GM19452 (cell line): ENCODE data around the gene CALML4.
"Not testable (repeated sequence)": the region's sequence is repeated elsewhere in the genome, so short reads cannot be mapped to it uniquely, and the experiment has no call there.

Experiments used
- ATAC-seq: cut with Tn5 transposase; IDR thresholded peaks from one replicate; pipeline ENCODE4 v1.9.1; 2021; ENCODE audit not compliant: unreplicated experiment

CALML4 gene

DNA sequence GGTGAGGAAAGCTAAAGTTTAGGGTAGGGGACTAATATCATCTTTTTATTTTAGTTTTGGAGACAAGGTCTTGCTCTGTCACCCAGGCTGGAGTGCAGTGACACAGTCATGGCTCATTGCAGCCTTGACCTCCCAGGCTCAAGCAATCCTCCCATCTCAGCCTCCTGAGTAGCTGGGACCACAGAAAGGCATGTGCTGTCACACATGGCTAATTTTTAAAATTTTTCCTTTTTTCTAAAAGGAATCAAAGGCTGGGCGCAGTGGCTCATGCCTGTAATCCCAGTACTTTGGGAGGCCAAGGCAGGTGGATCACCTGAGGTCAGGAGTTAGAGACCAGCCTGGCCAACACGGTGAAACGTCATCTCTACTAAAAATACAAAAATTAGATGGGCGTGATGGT, 20.3 kb upstream of the CALML4 start:
- ATAC-seq = not testable (repeated sequence)

DNA sequence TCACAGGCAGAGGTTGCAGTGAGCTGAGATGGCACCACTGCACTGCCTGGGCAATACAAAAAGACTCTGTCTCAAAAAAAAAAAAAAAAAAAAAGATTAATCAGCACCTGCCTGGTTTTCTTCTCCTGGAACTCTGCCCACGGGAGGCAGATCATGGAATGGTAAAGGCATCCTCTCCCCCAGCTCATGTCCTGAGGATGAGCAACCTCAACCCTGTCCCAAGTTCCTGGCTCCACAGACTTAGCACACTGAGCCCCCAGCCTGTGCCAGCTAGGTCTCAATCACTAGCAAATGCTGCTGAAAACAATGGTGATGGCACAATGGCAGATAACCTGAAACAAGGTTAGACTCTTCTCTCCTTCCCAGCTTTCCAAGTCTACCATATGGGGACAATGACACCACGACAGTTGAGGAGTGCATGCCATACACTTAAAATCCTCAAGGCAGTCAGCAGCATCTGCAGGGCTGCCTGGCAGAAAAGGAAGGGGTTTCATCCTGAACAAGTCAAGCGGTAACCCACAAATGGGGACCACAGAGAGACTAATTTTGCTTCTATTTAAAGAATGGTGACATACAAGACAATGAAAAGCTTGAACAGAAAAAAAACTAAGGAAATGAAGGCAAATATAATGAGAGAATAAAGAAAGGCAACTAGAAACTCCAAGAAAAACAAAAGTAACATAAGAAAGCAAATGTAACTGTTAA, 19.6 kb upstream of the CALML4 start:
- no peak for ATAC-seq

DNA sequence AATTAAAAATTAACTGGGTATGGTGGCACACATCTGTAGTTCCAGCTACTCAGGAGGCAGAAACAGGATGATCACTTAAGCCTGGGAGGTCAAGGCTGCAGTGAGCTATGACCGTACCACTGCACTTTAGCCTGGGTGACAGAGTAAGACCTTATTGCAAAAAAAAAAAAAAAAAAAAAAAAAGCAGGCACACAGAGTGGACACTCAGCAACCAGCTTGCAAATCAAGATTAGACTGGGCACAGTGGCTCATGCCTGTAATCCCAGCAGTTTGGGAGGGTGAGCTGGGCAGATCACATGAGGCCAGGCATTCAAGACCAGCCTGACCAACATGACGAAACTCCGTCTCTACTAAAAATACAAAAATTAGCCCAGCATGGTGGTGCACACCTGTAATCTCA, 19.0 kb upstream of the CALML4 start:
- ATAC-seq = no peak

DNA sequence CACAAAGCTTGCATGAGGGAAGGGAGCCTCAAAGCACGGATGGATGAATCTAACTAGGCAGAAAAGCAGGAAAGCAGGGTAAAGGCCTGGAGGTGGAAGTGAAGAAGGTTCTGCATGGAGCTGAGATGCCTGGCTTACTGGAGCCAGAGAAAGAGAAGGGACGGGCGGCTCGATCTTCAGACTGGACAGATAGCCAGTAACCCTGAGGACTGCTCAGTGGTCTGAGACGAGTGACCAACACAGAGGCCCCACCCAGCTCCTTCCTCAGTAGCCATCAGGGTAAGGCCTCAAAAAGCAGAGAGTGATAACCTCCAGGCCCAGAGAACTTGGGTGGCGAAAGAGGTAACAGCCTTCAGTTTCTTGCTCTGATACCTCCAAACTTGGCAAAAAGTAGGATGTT, 18.0 kb upstream of the CALML4 start:
- ATAC-seq = no peak

DNA sequence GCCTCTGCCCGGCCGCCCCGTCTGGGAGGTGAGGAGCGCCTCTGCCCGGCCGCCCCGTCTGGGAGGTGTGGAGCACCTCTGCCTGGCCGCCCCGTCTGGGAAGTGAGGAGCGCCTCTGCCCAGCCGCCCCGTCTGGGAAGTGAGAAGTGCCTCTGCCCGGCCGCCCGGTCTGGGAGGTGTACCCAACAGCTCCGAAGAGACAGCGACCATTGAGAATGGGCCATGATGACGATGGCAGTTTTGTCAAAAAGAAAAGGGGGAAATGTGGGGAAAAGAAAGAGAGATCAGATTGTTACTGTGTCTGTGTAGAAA, 17.3 kb upstream of the CALML4 start:
- not testable (repeated sequence) for ATAC-seq

DNA sequence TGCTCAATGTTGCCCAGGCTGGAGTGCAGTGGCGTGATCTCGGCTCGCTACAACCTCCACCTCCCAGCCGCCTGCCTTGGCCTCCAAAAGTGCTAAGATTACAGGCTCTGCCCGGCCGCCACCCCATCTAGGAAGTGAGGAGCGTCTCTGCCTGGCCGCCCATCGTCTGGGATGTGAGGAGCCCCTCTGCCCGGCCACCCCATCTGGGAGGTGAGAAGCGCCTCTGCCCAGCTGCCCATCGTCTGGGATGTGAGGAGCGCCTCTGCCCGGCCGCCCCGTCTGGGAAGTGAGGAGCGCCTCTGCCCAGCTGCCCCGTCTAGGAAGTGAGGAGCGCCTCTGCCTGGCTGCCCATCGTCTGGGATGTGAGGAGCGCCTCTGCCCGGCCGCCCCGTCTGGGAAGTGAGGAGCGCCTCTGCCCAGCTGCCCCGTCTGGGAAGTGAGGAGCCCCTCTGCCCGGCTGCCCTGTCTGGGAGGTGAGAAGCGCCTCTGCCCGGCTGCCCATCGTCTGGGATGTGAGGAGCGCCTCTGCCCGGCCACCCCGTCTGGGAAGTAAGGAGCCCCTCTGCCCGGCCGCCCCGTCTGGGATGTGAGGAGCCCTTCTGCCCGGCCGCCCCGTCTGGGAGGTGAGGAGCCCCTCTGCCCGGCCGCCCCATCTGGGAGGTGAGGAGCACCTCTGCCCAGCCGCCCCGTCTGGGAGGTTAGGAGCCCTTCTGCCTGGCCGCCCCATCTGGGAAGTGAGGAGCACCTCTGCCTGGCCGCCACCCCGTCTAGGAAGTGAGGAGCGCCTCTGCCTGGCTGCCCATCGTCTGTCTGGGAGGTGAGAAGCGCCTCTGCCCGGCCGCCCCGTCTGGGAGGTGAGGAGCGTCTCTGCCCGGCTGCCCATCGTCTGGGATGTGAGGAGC, 16.6 kb upstream of the CALML4 start:
- not testable (repeated sequence) for ATAC-seq

DNA sequence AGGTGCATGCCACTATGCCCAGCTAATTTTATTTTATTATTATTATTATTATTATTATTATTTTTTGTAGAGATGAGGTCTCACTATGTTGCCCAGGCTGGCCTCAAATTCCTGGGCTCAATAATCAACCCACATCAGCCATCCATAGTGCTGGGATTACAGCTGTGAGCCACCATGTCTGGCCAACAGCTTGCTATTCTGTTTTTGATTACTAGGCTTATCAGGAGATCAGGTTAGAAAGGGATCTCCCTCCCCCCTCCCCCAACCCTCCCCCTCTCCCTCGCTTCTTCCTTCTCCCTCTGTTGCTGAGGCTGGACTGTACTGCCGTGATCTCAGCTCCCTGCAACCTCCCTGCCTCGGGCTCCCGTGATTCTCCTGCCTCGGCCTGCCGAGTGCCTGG, 15.8 kb upstream of the CALML4 start:
- ATAC-seq = no peak

DNA sequence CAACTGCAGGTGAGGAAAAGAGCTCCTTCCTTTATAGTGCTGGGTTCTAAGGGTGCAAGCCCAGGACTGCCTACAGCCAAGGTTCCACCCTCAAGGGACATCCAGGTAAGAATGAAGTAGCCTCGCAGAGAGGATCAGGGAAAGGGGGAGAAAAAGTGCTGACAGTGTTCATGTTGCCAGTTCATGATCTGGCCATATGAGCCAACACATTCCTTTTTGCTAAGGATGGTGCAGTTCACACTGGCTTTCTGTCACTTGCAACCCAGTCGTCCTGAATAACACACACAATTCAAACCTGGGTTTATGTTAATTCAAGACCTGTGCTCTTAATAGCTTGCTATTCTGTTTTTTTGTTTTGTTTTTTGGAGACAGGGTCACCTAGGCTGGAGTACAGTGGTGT, 15.4 kb upstream of the CALML4 start:
- no peak for ATAC-seq

DNA sequence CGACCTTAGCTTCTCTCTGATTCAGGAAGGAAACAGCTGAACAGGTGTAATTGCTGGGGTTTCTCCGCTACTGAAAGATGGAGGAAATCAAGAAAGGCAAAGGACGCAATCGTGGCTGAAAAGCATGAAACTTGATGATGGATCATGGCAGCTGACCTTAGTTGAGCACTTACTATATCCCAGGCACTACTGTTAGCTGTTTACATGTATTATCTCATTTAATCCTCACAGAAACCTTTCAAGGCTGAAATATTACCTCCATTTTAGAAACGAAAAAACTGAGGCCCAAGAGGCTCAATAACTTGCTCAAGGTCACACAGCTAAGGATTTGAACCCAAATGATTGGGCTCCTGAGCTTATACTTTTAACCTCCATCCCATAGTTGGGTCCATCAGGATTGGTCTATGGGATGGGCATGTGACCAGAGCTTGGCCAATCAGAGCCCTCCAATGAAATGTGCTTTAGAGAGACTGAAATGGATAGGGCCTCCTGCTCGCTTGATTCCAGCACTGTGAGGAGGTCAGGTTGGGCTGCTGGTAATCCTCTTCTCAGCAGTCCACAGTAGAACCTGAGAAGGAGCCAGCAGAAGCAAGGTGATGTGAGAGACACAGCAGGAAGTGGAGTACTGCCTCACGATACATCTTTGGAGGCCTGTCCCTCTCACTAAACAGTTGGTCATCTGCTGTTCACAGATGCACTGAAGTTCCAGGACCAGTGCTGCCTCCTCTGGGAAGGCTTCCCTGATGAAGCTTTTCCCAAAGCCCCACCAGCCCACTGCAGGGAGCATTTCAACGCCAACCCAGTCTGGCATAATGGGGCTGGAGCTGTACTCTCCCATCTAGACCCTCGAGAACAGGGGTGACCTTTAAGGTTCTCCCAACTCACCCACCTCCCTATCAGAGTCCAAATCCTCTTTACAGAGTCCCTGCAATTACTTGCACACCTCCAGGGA, 14.0 kb upstream of the CALML4 start:
- no peak for ATAC-seq

DNA sequence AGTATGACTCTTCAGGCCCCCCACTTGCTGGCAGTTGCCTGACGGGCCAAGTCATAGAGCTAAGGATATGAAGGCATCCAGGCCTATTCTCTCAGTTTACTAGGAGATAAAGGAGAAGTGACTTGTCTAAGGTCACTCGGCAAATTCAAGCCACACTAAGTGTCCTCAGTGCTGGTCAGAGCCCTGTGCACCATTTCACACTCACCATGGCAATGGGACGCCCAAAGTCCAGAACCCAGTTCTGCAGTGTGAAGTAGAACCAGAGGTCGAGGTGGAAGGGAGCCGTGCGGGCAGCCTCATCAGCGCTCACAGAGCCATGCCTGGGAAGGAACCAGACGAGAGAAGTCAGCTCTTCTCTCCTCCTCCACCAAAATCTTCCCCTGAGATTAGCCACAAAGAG, 13.2 kb upstream of the CALML4 start:
- no peak for ATAC-seq

DNA sequence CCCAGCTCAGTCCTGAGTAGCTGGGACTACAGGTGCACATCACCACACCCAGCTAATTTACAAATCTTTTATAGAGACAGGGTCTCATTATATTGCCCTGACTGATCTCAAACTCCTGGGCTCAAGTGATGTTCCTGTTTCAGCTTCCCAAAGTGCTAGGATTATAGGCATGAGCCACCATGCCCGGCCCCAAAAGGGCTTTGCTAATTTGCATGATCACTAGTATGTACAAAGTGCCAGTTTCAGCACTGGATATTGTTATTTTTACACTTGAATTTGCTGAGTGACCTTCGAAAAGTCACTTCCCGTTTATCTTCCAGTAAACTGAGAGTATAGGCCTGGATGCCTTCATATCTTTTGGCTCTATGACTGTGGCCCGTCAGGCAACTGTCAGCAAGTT, 12.2 kb upstream of the CALML4 start:
- no peak for ATAC-seq

DNA sequence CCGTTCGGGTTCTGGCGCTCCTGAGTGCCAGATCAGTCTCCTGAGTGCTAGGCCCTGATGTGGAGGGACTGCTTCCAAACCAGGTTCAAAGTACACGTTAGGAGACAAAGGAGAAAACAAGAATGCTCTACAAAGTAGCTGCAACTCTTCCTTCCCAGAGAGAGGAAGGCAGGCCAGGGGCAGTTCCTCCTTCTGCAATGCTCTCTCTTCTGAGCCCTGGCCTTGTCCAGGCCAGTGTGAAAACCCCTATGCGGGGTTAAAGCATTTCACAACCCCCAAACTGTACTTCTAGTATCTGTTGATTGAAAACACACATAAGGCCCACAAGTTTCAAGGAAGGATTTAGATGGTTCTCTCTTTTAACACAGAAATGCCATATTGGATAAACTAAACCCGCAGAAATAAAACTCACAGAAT, 9.7 kb upstream of the CALML4 start:
- ATAC-seq = no peak

DNA sequence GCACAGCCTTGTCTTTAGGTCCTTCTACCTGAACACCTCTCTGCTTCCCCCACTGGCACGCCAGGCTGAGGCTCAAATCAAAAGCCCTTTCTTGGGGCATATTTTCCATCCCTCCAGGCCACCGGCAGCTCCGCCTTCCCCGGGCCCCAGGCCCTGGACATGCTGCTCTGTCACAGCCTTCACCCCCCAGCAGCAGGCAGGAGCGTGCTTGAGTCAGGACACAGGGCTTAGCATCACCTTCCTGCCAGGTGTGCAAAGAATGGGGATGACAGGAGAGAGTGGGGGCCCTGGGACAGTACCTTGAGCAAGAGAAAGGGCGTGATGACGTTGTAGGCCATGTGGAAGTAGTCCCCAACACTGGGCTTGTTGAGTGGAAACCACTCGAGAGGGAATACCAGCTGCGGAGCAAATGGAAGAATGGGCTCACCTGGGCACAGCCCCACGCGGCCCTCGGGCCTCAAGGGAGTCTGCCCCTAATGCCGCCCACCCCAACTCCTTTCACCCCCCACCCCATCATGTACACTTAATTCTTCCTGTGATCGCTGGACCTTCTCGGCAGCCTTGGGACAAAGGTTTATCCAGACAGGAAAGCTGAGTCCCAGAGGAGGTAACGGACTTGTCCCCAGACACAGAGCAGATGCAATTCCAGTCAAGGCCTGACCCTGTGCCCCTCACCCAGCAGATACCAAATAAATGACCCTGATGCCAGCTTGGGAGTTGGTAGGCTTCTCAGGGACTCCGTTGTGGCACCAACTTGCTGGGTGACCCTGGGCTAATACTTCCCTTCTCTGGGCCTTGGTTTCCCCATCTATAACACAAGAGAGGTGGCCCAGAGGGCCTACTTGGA, 9.1 kb upstream of the CALML4 start:
- no peak for ATAC-seq

DNA sequence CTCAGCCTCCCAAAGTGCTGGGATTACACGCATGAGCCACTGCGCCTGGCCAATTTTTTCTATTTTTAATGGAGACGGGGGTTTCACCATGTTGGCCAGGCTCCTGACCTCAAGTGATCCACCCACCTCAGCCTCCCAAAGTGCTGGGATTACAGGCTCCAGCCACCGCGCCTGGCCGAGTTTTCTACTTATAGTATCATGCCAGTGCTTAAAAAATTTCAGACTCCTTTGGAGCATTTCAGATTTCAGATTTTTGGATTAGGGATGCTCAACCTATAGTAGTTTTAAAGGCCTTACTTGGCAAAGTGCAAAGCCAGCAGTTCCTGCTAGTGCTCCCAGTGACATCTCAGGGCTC, 8.3 kb upstream of the CALML4 start:
- not testable (repeated sequence) for ATAC-seq

DNA sequence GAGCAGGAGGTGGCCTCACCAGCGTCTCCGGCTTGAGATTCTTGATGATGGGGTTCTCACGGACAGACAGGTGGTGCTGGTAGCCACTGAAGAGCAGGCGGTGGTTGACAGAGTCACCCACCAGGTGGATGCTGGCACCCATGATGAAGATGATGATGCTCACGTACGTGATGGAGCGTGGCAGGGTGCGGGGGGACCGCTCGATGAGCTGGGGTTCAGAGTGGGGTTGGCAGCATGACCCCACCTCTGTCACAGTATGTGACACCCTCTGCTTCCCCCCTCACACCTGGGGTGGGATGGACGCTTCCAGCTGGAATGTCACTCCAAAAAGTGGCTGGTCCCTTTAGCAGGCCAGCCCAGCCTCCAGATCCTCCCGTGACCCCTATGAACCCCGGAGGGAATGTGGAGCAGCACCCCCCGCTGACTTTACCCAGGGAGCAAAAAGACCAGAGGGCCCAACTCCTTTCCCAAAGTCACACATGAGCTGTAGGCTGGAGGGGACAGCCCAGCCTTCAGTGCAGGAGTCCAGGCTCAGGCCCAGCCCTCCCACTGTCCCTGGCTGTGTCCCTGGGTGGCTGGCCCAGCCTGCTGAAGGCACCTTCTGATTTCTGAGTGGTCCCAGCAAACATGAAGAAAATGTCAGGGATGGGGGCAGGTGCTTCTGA, 6.7 kb upstream of the CALML4 start:
- ATAC-seq = no peak

DNA sequence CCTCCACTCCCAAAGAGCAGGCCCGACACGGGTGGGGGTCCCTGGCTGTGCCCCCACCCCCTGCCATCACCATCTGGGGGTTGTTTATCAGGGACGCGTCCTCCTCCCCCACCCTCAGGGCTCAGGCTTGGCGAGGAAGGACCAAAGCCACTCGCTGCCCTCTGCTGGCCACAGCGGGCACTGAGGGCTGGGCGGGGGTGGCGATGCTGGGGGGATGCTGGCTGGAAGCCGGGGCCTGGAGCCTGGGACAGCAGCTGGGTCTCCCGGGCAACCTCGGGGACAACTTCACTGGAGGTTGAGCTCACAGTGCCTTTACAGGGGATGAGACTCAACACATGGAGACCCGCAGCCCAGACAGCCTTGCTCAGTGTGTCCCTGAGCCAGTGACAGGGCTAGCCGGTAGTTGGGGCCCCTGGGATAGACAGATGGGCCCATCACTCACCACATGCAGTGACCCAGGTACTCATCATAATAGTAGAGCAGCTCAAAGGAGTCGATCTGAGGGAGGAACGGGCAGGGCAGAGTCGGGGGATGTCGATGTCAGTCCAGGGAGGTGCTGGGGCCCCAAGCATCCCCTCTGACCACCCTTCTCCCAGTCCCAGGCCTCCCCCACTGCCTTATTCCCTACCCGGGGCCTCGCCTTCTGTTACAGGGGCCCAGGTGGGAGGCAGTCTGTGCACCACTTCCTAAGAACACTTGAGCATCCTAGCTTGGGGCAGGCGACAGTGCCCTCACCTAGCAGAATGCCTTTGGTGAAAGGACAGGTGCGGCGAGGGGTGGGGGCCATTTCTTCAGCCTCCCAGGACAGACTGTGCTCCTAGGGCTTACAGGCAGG, 5.9 kb upstream of the CALML4 start:
- no peak for ATAC-seq

DNA sequence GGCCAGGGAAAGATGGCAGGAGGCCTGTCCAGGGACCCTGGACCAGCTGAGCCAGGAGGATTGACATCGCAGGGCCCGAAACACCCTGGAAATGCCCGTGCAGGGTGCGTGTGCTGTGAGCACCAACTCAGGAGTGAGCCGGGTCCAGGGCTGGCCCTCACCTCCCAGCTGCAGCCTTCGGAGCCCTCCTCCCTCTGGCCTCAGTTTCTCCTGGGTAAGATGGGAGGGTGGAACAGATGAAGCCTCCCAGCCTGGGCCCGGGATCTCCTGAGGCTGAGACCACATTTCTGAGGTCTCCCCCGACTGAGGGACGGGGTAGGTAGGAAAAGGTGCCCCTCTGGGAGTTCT, 5.3 kb upstream of the CALML4 start:
- no peak for ATAC-seq

DNA sequence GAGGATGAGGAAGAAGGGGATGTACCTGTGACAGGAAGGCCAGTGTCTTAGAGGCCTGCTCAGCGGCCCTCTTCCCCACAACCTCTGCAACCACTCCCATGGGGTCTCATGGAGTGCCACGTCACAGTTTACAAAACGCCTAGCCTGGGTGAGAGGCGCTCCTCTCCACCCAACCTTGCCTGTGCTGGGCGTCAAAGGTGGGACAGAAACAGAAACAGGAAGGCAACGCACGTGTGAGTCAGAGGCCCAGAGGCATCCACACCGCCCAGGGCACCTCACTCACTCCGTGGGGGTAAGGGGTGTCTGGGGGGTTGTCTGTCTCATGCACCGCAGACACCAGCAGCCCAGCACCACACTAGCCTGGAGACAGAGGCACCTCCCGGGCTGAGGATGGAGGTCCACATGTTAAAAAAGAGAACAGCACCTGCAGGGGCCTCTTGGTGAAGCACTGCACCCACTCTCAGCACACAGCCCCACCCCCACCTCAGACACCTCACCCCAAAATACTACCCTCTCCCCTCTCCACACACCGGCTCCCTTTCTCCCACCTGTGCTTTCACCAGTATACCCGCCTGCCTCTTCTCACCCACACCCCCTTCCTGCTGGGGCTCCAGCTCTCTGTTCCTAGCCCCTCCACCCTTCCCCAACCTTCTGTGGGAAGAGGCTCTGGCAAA, 4.7 kb upstream of the CALML4 start:
- ATAC-seq = no peak

DNA sequence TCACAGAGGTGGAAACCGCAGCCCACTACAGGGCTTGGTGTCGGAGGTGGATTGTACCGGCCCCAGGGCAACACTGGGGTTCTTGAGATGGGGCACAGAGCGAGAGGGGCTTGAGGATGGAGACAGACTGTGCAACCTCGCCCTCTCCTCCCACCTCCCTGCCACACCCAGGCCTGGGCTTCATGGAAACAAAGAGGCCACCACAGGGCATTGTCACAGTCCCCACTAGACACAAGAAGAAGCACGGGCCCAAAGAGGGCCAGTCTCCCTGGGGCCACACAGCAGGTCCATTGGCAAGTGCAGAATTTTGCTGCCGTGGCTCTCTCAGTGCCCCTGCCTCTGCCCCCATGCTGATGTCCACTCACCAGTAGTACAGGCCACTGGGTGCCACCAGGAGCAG, 4.1 kb upstream of the CALML4 start:
- ATAC-seq = no peak
